Stimulated activated CD8-positive, alpha-beta memory T cell treated with anti-CD3 and anti-CD28 coated beads, Interleukin-4, amount 100 ng/mL, for 1 hour (primary cell): ENCODE data around the gene PRAMEF13.
"Not testable (repeated sequence)": the region's sequence is repeated elsewhere in the genome, so short reads cannot be mapped to it uniquely, and the experiment has no call there.

ENCODE experiments used
- DNase-seq, 2 donors: peaks; one replicate each; pipeline ENCODE4 v3.0.0-alpha.2; 2020; ENCODE audit warnings: low read depth in 2 of 2, low spot score in 1 of 2

Gene PRAMEF13, protein sequence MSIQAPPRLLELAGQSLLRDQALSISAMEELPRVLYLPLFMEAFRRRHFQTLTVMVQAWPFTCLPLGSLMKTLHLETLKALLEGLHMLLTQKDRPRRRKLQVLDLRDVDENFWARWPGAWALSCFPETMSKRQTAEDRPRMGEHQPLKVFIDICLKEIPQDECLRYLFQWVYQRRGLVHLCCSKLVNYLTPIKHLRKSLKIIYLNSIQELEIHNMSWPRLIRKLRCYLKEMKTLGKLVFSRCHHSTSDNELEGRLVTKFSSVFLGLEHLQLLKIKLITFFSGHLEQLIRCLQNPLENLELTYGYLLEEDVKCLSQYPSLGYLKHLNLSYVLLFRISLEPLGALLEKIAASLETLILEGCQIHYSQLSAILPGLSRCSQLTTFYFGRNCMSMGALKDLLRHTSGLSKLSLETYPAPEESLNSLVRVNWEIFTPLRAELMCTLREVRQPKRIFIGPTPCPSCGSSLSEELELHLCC

DNA sequence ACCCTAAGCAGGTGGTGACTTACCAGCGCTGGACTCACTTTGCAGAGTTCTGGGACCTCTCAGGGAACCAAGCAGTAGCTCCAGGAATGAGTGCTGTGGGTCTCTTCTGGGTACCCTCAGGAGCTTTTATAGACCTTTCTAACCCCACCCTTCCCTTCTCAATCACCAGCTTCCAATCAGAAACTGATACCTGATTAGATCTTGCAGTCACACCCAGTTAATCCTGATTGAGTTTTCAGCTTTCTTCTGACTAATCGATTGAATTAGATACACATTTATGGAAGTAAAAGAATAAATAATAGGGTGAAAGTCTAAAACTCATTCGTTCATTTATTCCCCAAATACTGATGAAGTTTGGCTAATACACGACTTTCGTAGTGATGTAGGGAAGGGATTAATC lies at the start of gene PRAMEF13:
Gene PRAMEF13, minus strand, starts transcription at position 101 of the 400 bp plus-strand sequence. CDS start 1,820 bp downstream, outside the sequence.
- DNase-seq, result not testable (repeated sequence)

DNA sequence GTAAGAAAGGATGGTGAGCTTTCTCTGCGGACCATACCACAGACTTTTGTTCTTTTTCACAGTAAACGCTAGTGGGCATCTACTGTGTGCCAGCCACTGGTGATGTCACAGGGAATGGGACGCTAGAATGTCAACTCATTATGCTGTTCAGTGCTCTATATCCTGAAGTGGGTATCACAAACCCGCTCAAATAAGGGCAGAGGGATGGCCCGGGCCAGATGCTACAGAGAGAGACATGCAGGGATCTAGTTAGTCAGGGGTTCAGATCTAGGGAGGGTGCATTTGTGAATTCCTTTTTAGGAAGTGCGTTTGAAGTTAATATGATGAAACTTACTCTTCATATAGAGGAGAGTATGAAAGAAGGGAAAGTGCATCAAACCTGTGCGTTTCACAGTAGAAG lies 45.9 kb upstream of the PRAMEF13 start:
- DNase-seq, result not testable (repeated sequence)

DNA sequence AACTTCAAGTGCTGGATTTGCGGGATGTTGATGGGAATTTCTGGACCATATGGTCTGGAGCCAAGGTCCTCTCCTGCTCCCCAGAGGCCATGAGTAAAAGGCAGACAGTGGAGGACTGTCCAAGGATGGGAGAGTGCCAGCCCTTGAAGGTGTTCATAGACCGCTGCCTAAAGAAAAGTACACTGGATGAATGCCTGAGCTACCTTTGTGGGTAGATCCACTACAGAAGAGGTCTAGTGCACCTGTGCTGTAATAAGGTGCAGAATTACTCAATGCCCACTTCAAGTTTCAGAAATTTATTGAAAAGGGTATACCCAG lies 45.3 kb upstream of the PRAMEF13 start:
- not testable (repeated sequence) for DNase-seq

DNA sequence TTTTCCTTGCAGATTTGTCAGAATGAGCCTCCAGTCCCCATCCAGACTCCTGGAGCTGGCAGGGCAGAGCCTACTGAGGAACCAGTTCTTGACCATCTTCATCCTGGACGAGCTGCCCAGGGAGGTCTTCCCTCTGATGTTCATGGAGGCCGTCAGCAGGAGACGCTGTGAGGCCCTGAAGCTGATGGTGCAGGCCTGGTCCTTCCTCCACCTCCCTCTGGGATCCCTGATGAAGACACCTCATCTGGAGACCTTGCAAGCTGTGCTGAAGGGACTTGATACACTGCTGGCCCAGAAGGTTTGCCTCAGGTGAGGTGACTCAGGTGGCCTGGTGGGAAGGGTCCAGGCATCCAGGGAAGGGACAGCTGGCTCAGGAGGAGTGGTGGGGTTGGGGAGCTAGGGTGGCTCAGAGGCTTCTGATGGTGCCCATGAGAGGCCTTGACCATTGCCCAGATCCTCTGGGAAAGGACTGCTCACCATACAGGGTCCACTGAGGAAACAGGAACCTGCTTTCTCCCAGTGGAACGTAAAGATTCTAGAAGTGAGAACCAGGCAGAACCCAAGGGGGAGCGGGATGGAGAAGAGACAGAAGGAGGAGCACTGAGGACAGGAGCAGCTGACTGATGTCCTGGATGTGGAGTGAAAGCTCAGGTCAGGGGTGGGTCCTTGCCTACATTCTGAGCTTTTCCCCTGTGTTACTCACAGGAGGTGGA lies 44.8 kb upstream of the PRAMEF13 start:
- DNase-seq, result not testable (repeated sequence)

DNA sequence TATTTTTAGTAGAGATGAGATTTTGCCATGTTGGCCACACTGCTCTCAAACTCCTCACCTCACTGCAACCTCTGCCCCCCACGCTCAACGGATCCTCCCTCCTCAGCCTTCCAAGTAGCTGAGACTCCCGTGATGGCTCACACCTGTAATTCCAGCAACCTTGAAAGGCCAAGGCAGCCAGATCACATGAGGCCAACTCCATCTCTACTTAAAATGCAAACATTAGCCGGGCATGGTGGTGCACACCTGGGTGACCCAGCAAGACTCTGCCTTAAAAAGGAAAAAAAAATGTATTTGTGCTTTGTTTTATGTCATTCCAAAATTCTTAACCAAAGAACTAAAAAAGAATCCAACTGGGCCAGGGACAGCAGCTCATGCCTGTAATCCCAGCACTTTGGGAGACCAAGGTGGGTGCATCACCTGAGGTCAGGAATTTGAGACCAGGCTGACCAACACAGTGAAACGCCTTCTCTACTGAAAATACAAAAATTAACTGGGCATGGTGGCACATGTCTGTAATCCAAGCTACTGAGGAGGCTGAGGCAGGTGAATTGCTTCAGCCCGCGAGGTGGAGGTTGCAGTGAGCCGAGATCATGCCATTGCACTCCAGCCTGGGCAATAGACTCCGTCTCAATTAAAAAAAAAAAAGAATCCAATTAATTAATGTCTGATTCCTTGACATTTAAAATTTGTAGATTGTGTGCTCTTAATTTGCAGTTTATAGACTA lies 42.5 kb upstream of the PRAMEF13 start:
- DNase-seq, result not testable (repeated sequence)

DNA sequence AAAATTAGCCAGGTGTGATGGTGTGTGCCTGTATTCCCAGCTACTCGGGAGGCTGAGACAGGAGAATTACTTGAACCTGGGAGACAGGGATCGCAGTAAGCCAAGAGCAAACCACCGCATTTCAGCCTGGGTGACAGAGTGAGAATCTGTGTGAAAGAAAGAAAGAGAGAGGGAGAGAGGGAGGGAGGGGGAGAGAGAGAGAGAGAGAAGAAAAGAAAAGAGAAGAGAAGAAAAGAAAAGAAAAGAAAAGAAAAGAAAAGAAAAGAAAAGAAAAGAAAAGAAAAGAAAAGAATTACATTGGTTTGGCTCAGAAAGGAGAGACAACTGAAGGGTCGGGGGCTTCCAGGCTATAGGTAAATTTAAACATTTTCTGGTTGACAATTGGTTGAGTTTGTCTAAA lies 38.4 kb upstream of the PRAMEF13 start:
- not testable (repeated sequence) for DNase-seq

DNA sequence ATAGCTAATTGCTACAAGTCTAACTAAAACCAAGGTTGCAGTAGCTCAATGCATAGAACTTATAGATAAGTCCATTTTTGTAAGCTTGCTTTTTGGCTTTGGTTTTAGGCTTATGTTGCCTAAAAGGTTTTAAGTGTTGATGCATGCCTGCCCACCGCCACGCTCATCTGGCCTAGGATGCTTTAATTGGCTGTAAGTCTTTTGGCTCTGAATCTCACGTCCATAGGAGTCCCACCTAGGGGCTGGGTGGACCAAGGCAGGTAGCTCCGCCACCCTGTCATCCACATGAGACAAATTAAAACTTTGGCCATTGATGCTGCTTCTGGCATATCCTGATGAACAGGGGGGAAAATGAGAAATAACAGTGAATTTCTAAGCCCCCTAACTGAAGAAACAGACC lies 36.4 kb upstream of the PRAMEF13 start:
- not testable (repeated sequence) for DNase-seq

DNA sequence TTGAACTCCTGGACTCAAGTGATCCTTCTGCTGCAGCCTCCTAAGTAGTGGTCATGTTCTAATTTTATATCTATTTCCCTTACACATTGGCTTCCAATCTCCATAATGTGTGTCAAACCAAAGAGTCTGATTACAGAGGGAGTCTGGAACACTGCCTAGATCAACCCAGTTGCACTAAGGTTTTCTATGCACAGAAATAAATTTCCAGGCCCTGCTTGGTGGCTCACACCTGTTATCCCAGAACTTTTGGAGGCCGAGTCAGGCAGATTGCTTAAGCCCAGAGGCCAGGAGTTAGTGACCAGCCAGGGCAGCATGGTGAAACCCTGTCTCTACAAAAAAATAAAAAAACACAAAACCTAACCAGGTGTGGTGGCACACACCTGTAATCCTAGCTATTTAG lies 32.8 kb upstream of the PRAMEF13 start:
- not testable (repeated sequence) for DNase-seq

DNA sequence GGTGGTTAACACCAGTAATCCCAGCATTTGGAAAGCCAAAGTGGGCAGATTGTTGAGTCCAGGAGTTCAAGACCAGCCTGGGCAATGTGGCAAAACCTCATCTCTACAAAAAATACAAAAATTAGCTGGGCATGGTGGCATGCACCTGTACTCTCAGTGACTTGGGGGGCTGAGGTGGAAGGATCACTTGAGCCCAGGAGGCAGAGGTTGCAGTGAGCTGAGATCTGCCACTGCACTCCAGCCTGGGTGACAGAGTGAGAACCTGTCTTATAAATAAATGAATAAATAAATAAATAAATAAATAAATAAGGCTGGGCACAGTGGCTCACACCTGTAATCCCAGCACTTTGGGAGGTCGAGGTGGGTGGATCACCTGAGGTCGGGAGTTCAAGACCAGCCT lies 30.8 kb upstream of the PRAMEF13 start:
- DNase-seq, result not testable (repeated sequence)

DNA sequence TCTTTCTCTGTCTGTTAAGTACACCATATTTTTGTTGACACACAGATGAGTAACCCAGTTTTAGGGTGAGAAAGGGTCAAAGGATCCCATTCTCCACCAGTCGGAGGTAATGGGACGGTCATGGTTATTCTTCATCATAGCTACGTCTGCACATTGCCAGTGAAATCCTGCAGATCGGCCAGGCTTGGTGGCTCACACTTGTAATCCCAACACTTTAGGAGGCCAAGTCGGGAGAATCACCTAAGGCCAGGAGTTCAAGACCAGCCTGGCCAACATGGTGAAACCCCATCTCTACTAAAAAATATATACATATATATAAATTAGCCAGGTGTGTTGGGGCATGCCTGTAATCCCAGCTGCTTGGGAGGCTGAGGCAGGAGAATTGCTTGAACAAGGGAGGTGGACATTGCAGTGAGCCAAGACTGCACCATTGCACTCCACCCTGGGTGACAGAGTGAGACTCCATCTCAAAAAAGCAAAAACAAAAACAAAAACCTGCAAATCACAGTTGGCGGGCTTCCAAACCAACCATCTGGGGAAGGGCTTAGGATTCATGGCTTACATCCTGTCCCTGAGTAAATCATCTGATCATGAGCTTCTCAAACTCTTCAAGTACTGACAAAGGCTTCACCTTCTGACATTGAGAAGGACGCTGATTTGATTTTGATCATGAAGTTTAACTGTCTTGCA lies 30.0 kb upstream of the PRAMEF13 start:
- DNase-seq, result not testable (repeated sequence)

DNA sequence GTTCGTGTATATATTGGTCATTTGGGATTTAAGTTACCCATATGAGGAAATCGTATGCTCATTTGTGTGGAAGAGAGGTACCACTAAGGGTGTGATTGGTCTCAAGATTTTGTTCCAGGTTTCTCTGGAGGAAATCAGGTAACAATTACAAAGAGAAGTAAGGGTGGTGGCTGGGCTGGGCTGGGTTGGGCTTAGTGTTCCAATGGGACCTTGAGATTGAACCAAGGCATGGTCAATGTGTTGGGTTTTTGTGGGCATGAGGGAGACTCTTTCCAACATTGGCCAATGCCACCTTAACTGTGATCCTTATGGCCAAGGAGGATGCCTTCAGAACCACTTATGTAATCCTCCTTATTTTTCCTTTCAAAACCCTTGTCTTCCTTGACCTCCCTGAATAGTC lies 29.4 kb upstream of the PRAMEF13 start:
- DNase-seq, result not testable (repeated sequence)

DNA sequence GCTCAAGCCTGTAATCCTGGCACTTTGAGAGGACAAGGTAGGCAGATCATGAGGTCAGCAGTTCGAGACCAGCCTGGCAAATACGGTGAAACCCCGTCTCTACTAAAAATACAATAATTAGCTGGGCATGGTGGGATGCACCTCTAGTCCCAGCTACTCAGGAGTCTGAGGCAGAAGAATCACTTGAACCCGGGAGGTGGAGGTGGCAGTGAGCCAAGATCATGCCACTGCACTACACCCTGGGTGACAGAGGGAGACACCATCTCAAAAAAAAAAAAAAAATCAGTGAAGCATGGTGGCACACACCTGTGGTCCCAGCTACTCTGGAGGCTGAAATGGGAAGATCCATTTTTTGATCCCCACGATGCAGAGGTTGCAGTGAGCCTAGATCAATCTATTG lies 28.9 kb upstream of the PRAMEF13 start:
- DNase-seq, result not testable (repeated sequence)

DNA sequence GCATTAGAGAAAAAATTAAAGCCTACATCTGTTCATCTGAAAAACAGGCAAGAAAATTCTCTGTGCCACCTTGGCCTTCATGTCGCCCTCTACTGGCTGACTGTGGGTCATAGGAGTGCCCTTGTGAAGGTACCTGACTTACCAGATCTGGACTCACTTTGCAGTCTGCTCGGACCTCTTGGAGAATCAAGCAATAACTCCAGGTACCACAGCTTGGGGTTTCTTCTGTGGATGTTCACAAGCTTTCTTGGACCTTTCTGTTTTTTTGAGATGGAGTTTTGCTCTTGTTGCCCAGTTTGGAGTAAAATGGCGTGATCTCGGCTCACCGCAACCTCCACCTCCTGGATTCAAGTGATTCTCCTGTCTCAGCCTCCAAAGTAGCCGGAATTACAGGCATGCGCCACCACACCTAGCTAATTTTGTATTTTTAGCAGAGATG lies 27.2 kb upstream of the PRAMEF13 start:
- peak in 1 of 2 donors; percentile 16 for DNase-seq

DNA sequence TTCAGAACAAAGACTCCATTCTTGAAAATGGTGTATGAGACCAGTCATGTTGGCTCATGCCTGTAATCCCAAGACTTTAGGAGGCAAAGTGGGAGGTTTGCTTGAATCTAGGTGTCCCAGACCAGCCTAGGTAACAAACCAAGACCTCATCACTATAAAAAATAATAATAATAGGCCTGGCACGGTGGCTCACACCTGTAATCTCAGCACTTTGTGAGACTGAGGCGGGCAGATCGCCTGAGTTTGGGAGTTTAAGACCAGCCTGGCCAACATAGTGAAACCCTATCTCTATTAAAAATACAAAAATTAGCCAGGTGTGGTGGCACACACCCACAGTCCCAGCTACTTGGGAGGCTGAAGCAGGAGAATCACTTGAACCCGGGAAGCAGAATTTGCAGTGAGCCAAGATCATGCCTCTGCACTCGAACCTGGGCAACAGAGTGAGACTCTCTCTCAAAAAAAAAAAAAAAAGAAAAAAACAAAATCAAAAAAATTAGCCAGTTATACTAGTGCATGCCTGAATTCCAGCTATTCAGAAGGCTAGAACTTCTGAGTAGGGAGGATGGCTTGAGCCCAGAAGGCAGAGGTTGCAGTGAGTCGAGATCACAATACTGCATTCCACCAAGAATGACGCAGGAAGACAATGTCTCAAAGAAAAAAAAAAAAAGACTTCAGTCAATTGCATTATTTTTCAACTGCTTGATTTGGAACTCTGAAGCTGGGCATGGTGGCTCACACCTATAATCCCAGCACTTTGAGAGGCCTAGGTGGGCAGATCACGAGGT lies 26.3 kb upstream of the PRAMEF13 start:
- not testable (repeated sequence) for DNase-seq

DNA sequence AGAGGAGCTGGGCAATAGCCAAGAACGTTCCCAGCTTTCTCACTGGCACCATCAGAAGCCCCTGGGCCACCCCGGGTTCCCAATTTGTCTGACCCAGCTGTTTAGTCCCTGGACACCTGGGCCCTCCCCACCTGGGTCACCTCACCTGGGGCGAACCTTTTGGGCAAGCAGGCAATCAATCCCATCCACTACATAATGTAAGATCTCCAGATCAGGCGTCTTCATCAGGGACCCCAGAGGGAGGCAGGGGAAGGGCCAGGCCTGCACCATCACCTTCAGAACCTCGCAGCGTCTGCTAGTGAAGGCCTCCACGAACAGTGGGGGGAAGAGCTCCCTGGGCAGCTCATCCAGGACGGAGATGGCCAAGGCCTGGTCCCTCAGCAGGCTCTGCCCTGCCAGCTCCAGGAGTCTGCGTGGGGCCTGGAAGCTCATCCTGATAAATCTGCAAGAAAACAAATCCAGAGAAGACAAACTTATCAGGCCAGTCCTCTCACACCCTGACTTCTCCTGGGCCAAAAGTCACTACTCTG lies 24.5 kb upstream of the PRAMEF13 start, which contains the start of gene PRAMEF18:
Gene PRAMEF18, minus strand, starts transcription at position 480 of the 530 bp plus-strand sequence. Its CDS starts 48 bp downstream, at position 432.
- not testable (repeated sequence) for DNase-seq

DNA sequence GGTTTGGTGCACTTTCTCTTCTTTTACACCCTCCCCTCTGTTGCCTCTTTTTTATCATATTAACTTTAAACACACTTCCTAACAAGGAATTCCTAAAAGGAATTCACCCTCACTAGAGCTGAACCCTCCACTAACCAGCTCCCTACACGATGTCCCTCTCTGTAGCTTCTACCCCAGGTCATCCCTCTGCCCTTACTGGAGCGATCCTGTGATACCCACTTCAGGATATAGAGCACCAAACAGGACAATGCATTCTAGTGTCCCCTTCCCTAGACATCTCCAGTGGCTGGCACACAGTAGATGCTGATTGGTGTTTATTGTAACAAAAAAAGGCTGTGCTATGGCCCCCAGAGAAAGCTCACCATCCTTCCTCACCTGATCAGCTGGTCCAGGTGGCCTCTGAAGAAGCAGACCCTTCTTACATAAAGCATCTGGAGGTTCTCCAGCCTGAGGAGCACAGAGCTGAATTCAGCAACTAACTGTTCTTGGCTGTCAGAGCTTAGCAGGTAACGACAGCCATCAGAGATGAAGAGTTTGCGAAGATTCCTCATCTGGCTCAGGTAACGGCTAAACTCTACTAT lies 23.4 kb upstream of the PRAMEF13 start:
- DNase-seq, result no peak

DNA sequence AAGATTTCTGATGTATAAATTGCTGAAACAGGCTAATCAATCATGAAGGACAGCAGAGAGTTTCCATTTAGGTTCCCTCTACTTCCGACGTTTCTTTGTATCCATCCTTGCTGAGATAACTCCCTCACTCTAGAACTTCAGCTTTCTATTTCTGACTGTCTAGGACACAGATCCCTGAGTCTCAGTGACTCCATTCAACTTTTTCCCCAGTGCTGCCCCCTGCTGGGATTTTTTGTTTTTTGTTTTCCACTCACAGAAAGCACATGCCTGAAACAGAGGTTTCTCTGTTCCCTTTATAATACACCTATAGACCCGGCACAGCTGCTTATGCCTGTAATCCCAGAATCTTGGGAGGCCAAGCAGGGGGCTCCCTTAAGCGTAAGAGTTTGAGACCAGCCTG lies 21.6 kb upstream of the PRAMEF13 start:
- not testable (repeated sequence) for DNase-seq

DNA sequence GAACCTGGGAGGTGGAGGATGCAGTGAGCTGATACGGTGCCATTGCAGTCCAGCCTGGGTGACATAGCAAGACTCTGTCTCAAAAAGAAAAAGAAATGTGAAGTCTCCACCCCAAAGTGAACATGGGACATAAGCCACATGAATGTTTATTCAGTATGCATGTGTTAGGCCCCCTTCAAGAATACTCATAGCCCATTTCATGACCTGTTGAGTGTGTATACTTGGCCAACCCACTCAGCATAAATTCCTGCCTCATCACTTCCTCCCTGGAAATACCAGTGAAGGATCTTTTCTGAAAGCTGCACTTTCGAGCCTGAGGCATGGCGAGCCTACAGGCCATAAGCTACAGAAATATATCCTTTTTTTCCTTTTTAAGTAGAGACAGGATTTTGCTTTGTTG lies 18.0 kb upstream of the PRAMEF13 start:
- DNase-seq, result not testable (repeated sequence)

DNA sequence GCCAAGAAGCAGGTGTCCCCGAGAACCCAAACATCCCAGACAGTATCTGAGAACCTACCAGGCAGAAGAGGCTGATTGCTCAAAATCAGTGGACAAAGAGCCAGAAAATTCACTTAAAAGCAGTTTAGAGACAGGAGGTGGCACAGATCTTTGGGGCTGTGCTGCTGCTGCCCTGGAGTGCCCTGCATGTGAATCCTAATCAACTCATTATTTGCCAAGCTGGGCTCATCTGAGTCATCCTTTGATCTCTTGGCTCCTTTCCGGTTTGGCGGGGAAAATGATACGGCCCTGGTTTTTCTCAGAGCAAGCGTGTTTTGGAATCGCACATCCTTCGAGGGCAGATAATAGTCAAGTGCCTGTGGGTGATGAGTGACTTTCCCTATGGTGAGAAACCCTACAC lies 15.4 kb upstream of the PRAMEF13 start:
- not testable (repeated sequence) for DNase-seq
